Neural progenitor cell (in vitro differentiated cells): ENCODE measurements around the gene BDKRB2.

Experiments
- EZH2 ChIP-seq: fragments of 200-600 bp; sonication (generic); IDR thresholded peaks from 2 replicates; pipeline ENCODE4 v1.6.1; 2017; ENCODE audit warnings: antibody characterized with exemption, mild to moderate bottlenecking, moderate library complexity
- TF ChIP-seq, protein P1 (sequence below): fragments of 200-600 bp; sonication (generic); IDR thresholded peaks from 2 replicates; pipeline ENCODE4 v1.5.1; 2017; ENCODE audit warnings: antibody characterized with exemption, mild to moderate bottlenecking

- TF ChIP-seq, protein P1, sequence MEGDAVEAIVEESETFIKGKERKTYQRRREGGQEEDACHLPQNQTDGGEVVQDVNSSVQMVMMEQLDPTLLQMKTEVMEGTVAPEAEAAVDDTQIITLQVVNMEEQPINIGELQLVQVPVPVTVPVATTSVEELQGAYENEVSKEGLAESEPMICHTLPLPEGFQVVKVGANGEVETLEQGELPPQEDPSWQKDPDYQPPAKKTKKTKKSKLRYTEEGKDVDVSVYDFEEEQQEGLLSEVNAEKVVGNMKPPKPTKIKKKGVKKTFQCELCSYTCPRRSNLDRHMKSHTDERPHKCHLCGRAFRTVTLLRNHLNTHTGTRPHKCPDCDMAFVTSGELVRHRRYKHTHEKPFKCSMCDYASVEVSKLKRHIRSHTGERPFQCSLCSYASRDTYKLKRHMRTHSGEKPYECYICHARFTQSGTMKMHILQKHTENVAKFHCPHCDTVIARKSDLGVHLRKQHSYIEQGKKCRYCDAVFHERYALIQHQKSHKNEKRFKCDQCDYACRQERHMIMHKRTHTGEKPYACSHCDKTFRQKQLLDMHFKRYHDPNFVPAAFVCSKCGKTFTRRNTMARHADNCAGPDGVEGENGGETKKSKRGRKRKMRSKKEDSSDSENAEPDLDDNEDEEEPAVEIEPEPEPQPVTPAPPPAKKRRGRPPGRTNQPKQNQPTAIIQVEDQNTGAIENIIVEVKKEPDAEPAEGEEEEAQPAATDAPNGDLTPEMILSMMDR: no peak
- TF ChIP-seq EZH2: no peak
Measured at GRCh38 chr14:96270565-96271420, 66.2 kb downstream of the BDKRB2 start.
